H1 (cell line): ENCODE results near the gene CACNA2D3. TPM values are rescaled to one million over a fixed set of nuclear protein-coding genes. Genes with fewer than 3 reads are reported as not detected.

Experiments used
- CTCF ChIA-PET: fragments of 300-600 bp; sonication (Branson Sonifier 250); formaldehyde crosslinking; loops from one replicate; lab custom pipeline; 2021; ENCODE audit not compliant: partially characterized antibody; lab: Charles Lee
- POLR2A ChIA-PET: fragments of 300-600 bp; sonication (Branson Sonifier 250); formaldehyde crosslinking; loops from one replicate; lab custom pipeline; 2021; ENCODE audit warnings: inconsistent platforms; ENCODE audit not compliant: partially characterized antibody; lab: Charles Lee
- DNase-seq, 2 experiments: peaks; one replicate each; pipeline versions ENCODE4 v3.0.0 to v3.0.0-alpha.2; 2010 to 2022; ENCODE audit warnings: low spot score in 2 of 2, low read depth in 1 of 2, mixed read lengths in 1 of 2
- FAIRE-seq: peaks from 2 replicates; lab custom pipeline; 2011; peaks lifted over from hg19 to GRCh38; lab: Jason Lieb, UNC
- H2AFZ ChIP-seq: 2 replicates; pipeline ENCODE4 v1.8.1; 2012; ENCODE audit warnings: low read length, inconsistent platforms
- H2AK5ac ChIP-seq: 2 replicates; pipeline ENCODE4 v1.6.1; 2013; ENCODE audit warnings: low read depth, low read length
- H2BK120ac ChIP-seq: replicated peaks from 2 replicates; pipeline ENCODE3; 2013; ENCODE audit warnings: low read depth, low read length, inconsistent platforms
- H2BK12ac ChIP-seq: 2 replicates; pipeline ENCODE4 v1.6.1; 2013; ENCODE audit warnings: low read depth, low read length
- H2BK15ac ChIP-seq: 2 replicates; pipeline ENCODE4 v1.6.1; 2013; ENCODE audit warnings: low read length
- H2BK20ac ChIP-seq: 2 replicates; pipeline ENCODE4 v1.6.1; 2013; ENCODE audit warnings: low read length
- H2BK5ac ChIP-seq: 2 replicates; pipeline ENCODE4 v1.6.1; 2013; ENCODE audit warnings: low read depth, low read length
- H3K14ac ChIP-seq: 2 replicates; pipeline ENCODE4 v1.6.1; 2013; ENCODE audit warnings: inconsistent platforms; ENCODE audit not compliant: insufficient read length
- H3K18ac ChIP-seq: 2 replicates; pipeline ENCODE4 v1.6.1; 2013; ENCODE audit warnings: low read length; ENCODE audit errors: extremely low read depth
- H3K23ac ChIP-seq: 2 replicates; pipeline ENCODE4 v1.6.1; 2013; ENCODE audit warnings: inconsistent platforms; ENCODE audit not compliant: insufficient read length
- H3K23me2 ChIP-seq: 2 replicates; pipeline ENCODE4 v1.6.1; 2013; ENCODE audit warnings: low read depth, low read length
- H3K27ac ChIP-seq: 2 replicates; pipeline ENCODE4 v1.6.1; 2011; ENCODE audit warnings: low read depth, low read length, inconsistent platforms
- H3K27me3 ChIP-seq, 4 experiments: replicated peaks in 1 of 4; 1 replicate in 1 of 4; 2 replicates in 3 of 4; pipeline versions ENCODE4 v1.6.1 to v1.8.1; 2011 to 2013; ENCODE audit warnings: low read length in 3 of 4, mild to moderate bottlenecking in 3 of 4, inconsistent platforms in 2 of 4, mixed read lengths in 2 of 4, moderate library complexity in 1 of 4; ENCODE audit not compliant: control insufficient read depth in 3 of 4, insufficient read depth in 3 of 4; ENCODE audit errors: extremely low read depth in 1 of 4
- H3K36me3 ChIP-seq, 4 experiments: 2 replicates each; pipeline versions ENCODE4 v1.6.1 to v1.8.1; 2011 to 2013; ENCODE audit warnings: mild to moderate bottlenecking in 4 of 4, low read length in 3 of 4, moderate library complexity in 2 of 4, control low read depth in 1 of 4, inconsistent platforms in 1 of 4; ENCODE audit not compliant: insufficient read depth in 4 of 4, control insufficient read depth in 2 of 4
- H3K4ac ChIP-seq: replicated peaks from 2 replicates; pipeline ENCODE3; 2013; ENCODE audit warnings: low read length, low read depth, mixed read lengths, inconsistent platforms; ENCODE audit not compliant: insufficient read length
- H3K4me1 ChIP-seq, 4 experiments: replicated peaks in 1 of 4; 1 replicate in 1 of 4; 2 replicates in 3 of 4; pipeline versions ENCODE4 v1.6.1 to v1.8.1; 2011 to 2013; ENCODE audit warnings: low read length in 3 of 4, inconsistent platforms in 2 of 4, mixed read lengths in 1 of 4; ENCODE audit not compliant: insufficient read depth in 4 of 4, control insufficient read depth in 3 of 4
- H3K4me2 ChIP-seq, 2 experiments: 2 replicates each; pipeline versions ENCODE4 v1.6.1 to v1.8.1; 2011 to 2013; ENCODE audit warnings: low read depth in 2 of 2, low read length in 2 of 2, control low read depth in 1 of 2, inconsistent platforms in 1 of 2, mild to moderate bottlenecking in 1 of 2; ENCODE audit not compliant: insufficient read depth in 1 of 2
- H3K4me3 ChIP-seq, 4 experiments: fragments of 200-600, 300-600 bp in 1 of 4; sonication (generic), shearing (Covaris generic), sonication (Bioruptor Twin) in 1 of 4; 2 replicates each; pipeline versions ENCODE4 v1.5.1 to v1.8.1; 2011 to 2016; ENCODE audit warnings: low read length in 4 of 4, low read depth in 3 of 4, control low read depth in 2 of 4, inconsistent platforms in 2 of 4, mild to moderate bottlenecking in 2 of 4, mixed read lengths in 1 of 4, moderate library complexity in 1 of 4; ENCODE audit not compliant: insufficient read depth in 2 of 4; ENCODE audit errors: extremely low read depth in 1 of 4
- H3K56ac ChIP-seq: replicated peaks from 2 replicates; pipeline ENCODE3; 2013; ENCODE audit warnings: low read depth, mild to moderate bottlenecking, mixed read lengths, low read length, inconsistent platforms; ENCODE audit not compliant: insufficient read length
- H3K79me1 ChIP-seq: 2 replicates; pipeline ENCODE4 v1.6.1; 2013; ENCODE audit warnings: low read depth, low read length, control low read depth
- H3K79me2 ChIP-seq, 2 experiments: 2 replicates each; pipeline versions ENCODE4 v1.6.1 to v1.8.1; 2012 to 2013; ENCODE audit warnings: low read length in 2 of 2, mild to moderate bottlenecking in 2 of 2, inconsistent platforms in 1 of 2; ENCODE audit not compliant: insufficient read depth in 2 of 2, control insufficient read depth in 1 of 2
- H3K9ac ChIP-seq, 4 experiments: replicated peaks in 1 of 4; 1 replicate in 1 of 4; 2 replicates in 3 of 4; pipeline versions ENCODE4 v1.6.1 to v1.8.1; 2011 to 2013; ENCODE audit warnings: low read depth in 3 of 4, low read length in 3 of 4, control low read depth in 2 of 4, mild to moderate bottlenecking in 2 of 4, moderate library complexity in 2 of 4, inconsistent platforms in 1 of 4; ENCODE audit errors: extremely low read depth in 1 of 4
- H3K9me3 ChIP-seq, 2 experiments: 2 replicates each; pipeline versions ENCODE4 v1.6.1 to v1.8.1; 2012 to 2013; ENCODE audit warnings: mild to moderate bottlenecking in 2 of 2, moderate library complexity in 2 of 2, control low read depth in 1 of 2, inconsistent platforms in 1 of 2, low read depth in 1 of 2, low read length in 1 of 2, mixed read lengths in 1 of 2; ENCODE audit not compliant: insufficient read depth in 2 of 2
- H4K20me1 ChIP-seq, 2 experiments: replicated peaks in 1 of 2; 2 replicates each; pipeline versions ENCODE3 to v1.8.1; 2011 to 2013; ENCODE audit warnings: inconsistent platforms in 2 of 2, low read length in 2 of 2, mild to moderate bottlenecking in 1 of 2; ENCODE audit not compliant: insufficient read depth in 2 of 2, control insufficient read depth in 1 of 2
- H4K5ac ChIP-seq: 2 replicates; pipeline ENCODE4 v1.6.1; 2013; ENCODE audit warnings: low read length, low read depth, mixed read lengths, inconsistent platforms; ENCODE audit not compliant: insufficient read length
- H4K8ac ChIP-seq: 2 replicates; pipeline ENCODE4 v1.8.0; 2013; ENCODE audit warnings: mild to moderate bottlenecking, moderate library complexity, low read length, inconsistent platforms; ENCODE audit not compliant: insufficient read depth; ENCODE audit errors: extremely low read depth
- H4K91ac ChIP-seq: replicated peaks from 2 replicates; pipeline ENCODE3; 2013; ENCODE audit warnings: low read length, mixed read lengths, inconsistent platforms; ENCODE audit not compliant: insufficient read length
- KDM4A ChIP-seq: IDR thresholded peaks from one replicate; pipeline ENCODE4 v1.7.1; 2012; ENCODE audit warnings: low read depth, mild to moderate bottlenecking, moderate library complexity, low read length, inconsistent platforms; ENCODE audit not compliant: severe bottlenecking
- WGBS, 2 experiments: shearing (Covaris generic) in 1 of 2; methylation state at CpG; one replicate each; pipeline versions ENCODE4 v1.1.6 to v1.1.7; 2013 to 2015; ENCODE audit warnings: low lambda C conversion rate in 2 of 2, mixed read lengths in 2 of 2, inconsistent platforms in 1 of 2, low coverage in 1 of 2, missing lambda C conversion rate in 1 of 2; ENCODE audit not compliant: insufficient replicate concordance in 2 of 2, insufficient coverage in 1 of 2, insufficient read length in 1 of 2; ENCODE audit errors: extremely low coverage in 1 of 2, missing lambda C conversion rate in 1 of 2; 5-methylcytosine and 5-hydroxymethylcytosine counted together
- polyA plus RNA-seq, 7 experiments: library from polyadenylated mRNA; depleted of rRNA in 3 of 7; stranded (reverse) in 5 of 7; unstranded in 2 of 7; fragments of >200 nt in 5 of 7; fragments of 200-250 nt in 2 of 7; gene quantifications; 1 replicate in 5 of 7; 2 replicates in 1 of 7; 4 replicates in 1 of 7; pipeline versions ENCODE4 v1.2.1 to v1.2.3, GENCODE V29; 2011 to 2013; ENCODE audit warnings: missing spikeins in 2 of 7, mixed read lengths in 2 of 7
- total RNA-seq: library from RNA; stranded (reverse); fragmentation: NEBNext Ultra II Directional; extraction: Animal tissue kit (Norgen Biotek cat#: 25700); gene quantifications from 2 replicates; pipeline ENCODE4 v1.2.1, GENCODE V29; 2021

Gene CACNA2D3
- total and polyA plus RNA-seq, 2 of the 8 experiments (the other 6 are each of a cell fraction or from before 2014, with no cell fraction given) = 1.5 to 1.8 TPM

DNA sequence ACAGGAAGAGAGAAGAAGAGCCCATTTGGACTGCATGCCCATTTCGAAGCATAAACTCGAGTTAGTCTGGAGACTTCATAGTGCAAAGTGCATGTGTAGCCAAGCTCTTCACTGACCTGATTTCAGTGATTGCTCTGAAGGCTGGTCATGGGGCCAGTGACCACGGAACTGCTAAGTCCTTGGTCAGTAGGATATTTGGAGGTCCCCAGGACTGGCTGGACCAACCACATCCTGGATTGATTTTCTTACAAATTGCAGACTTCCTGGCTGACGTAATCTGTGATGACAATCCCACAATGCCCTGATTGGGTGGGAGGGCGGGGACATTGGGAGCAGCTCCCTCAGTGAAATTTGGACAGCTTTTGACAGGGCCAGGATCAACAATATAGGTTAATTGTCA, 233.4 kb downstream of the CACNA2D3 start:
- Histone ChIP-seq H4K91ac (no peak overlapping the region), H3K9ac (no peak overlapping the region), H2AFZ (no peak overlapping the region), H3K23ac (no peak overlapping the region), H3K4me3 (no peak overlapping the region), H2BK120ac (no peak overlapping the region), H3K4ac (no peak overlapping the region), H3K18ac (no peak overlapping the region), H3K79me1 (no peaks in the 10 kb centered on the region), H4K20me1 (no peaks in the 10 kb centered on the region), H2AK5ac (no peak overlapping the region), H4K5ac (no peak overlapping the region), H2BK5ac (no peak overlapping the region), H3K14ac (no peak overlapping the region), H2BK15ac (no peak overlapping the region), H3K23me2 (no peaks in the 10 kb centered on the region), H3K9me3 (no peaks in the 10 kb centered on the region), H3K4me2 (no peak overlapping the region), H2BK12ac (no peak overlapping the region), H4K8ac (no peak overlapping the region), H3K27ac (no peak overlapping the region), H3K79me2 (no peaks in the 10 kb centered on the region), H3K36me3 (no peaks in the 10 kb centered on the region), H2BK20ac (no peak overlapping the region), H3K4me1 (peaks cover 0 to 2% (median 0%) of the 10 kb centered on the region in 4 experiments; a peak in 2 of 7 replicates), H3K56ac (no peak overlapping the region), H3K27me3 (no peaks in the 10 kb centered on the region)
- ChIA-PET CTCF (interaction anchor here (1.7 kb wide), 1 partner anchor 209 kb away, joined by 5 read pairs; no protein-coding TSS in a partner anchor), POLR2A (no interaction called here)
- FAIRE-seq (no peak), DNase-seq (no peak)
- TF ChIP-seq KDM4A = no peak
- 94% methylated on average over 5 of the region's 5 CpGs; no CpG with 5 or more reads in 1 of the 2 experiments for WGBS, 2 experiments
